SK-N-SH (cell line): Measurements from ENCODE around the gene THADA.

ENCODE experiments used
- FOSL2 ChIP-seq: IDR thresholded peaks from 2 replicates; pipeline ENCODE4 v1.4.0; 2012; ENCODE audit warnings: low read depth, mild to moderate bottlenecking, moderate library complexity, borderline replicate concordance
- MXI1 ChIP-seq: IDR thresholded peaks from 2 replicates; pipeline ENCODE4 v1.6.1; 2012; ENCODE audit warnings: mild to moderate bottlenecking, low read depth, low read length, improper control_type of control experiment
- NRF1 ChIP-seq: IDR thresholded peaks from 2 replicates; pipeline ENCODE4 v1.6.1; 2012; ENCODE audit warnings: low read depth, mild to moderate bottlenecking, low read length
- POLR2AphosphoS5 ChIP-seq: IDR thresholded peaks from 2 replicates; pipeline ENCODE4 v1.6.1; 2012; ENCODE audit warnings: low read depth, low read length
- YY1 ChIP-seq: IDR thresholded peaks from 2 replicates; pipeline ENCODE4 v1.4.0; 2012; ENCODE audit warnings: low read depth, mild to moderate bottlenecking
- TF ChIP-seq, protein P1 (sequence below): fragments of 200-600 bp; sonication (generic); IDR thresholded peaks from 2 replicates; pipeline ENCODE4 v1.6.1; 2017; ENCODE audit warnings: antibody characterized with exemption, mild to moderate bottlenecking, moderate library complexity
- TF ChIP-seq, protein P2 (sequence below): fragments of 150-350 bp; IDR thresholded peaks from 2 replicates; pipeline ENCODE4 v1.6.1; 2017; ENCODE audit warnings: antibody characterized with exemption, low read length, low read depth, borderline replicate concordance
- TF ChIP-seq, protein P3 (sequence below): IDR thresholded peaks from 2 replicates; pipeline ENCODE4 v1.6.1; 2012; ENCODE audit warnings: mild to moderate bottlenecking, low read depth, low read length, moderate library complexity

DNA sequence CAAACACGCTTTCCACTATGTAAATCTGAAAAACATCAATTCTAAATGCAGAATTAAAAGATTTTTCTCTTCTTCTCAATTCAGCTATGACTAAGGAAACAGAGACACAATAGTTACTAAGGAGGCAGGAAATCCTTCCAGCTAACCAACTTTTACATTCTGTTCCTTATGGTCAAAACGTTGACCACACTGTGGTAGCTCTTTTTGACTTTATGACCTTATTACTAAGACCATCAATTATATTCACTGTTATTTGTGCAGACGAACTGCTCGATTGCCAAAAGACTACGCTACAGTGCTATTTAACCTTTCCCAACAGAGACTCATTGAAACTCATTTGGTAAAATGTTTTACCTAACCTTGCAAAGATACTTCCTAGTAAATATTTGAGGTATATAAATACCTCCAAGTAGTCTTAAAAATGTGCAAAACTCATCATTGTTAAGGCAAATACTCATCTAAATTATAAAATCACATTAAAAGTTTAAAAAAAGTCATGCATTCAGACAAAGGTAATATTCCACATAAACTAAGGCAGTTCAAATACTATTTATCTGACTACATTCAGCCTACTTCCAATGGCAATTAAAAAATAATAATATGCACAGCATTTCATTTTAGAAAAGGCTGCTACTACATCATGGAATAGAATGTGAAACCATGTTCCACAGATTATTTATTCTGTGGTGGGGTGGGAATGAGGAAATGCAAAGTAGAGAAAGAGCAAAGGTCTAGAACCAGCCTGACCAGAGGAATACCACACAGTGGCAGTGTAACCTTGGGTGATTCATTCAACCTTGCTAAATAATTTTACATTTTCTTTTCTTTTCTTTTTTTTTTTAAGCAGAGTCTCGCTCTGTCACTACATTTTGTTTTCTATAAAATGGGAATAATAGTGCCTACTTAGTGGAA, 139.9 kb downstream of the THADA start:
- no peak for TF ChIP-seq MXI1
- TF ChIP-seq, protein P1, sequence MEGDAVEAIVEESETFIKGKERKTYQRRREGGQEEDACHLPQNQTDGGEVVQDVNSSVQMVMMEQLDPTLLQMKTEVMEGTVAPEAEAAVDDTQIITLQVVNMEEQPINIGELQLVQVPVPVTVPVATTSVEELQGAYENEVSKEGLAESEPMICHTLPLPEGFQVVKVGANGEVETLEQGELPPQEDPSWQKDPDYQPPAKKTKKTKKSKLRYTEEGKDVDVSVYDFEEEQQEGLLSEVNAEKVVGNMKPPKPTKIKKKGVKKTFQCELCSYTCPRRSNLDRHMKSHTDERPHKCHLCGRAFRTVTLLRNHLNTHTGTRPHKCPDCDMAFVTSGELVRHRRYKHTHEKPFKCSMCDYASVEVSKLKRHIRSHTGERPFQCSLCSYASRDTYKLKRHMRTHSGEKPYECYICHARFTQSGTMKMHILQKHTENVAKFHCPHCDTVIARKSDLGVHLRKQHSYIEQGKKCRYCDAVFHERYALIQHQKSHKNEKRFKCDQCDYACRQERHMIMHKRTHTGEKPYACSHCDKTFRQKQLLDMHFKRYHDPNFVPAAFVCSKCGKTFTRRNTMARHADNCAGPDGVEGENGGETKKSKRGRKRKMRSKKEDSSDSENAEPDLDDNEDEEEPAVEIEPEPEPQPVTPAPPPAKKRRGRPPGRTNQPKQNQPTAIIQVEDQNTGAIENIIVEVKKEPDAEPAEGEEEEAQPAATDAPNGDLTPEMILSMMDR, result no peak; the same call in 1 of the 2 replicates
- no peak for TF ChIP-seq NRF1
- TF ChIP-seq, protein P2, sequence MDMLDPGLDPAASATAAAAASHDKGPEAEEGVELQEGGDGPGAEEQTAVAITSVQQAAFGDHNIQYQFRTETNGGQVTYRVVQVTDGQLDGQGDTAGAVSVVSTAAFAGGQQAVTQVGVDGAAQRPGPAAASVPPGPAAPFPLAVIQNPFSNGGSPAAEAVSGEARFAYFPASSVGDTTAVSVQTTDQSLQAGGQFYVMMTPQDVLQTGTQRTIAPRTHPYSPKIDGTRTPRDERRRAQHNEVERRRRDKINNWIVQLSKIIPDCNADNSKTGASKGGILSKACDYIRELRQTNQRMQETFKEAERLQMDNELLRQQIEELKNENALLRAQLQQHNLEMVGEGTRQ, result no peak
- no peak for TF ChIP-seq POLR2AphosphoS5
- no peak for TF ChIP-seq FOSL2
- no peak for TF ChIP-seq YY1
- TF ChIP-seq, protein P3, sequence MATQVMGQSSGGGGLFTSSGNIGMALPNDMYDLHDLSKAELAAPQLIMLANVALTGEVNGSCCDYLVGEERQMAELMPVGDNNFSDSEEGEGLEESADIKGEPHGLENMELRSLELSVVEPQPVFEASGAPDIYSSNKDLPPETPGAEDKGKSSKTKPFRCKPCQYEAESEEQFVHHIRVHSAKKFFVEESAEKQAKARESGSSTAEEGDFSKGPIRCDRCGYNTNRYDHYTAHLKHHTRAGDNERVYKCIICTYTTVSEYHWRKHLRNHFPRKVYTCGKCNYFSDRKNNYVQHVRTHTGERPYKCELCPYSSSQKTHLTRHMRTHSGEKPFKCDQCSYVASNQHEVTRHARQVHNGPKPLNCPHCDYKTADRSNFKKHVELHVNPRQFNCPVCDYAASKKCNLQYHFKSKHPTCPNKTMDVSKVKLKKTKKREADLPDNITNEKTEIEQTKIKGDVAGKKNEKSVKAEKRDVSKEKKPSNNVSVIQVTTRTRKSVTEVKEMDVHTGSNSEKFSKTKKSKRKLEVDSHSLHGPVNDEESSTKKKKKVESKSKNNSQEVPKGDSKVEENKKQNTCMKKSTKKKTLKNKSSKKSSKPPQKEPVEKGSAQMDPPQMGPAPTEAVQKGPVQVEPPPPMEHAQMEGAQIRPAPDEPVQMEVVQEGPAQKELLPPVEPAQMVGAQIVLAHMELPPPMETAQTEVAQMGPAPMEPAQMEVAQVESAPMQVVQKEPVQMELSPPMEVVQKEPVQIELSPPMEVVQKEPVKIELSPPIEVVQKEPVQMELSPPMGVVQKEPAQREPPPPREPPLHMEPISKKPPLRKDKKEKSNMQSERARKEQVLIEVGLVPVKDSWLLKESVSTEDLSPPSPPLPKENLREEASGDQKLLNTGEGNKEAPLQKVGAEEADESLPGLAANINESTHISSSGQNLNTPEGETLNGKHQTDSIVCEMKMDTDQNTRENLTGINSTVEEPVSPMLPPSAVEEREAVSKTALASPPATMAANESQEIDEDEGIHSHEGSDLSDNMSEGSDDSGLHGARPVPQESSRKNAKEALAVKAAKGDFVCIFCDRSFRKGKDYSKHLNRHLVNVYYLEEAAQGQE, result no peak
